ENCODE data around the gene TM7SF2.

Gene TM7SF2

DNA sequence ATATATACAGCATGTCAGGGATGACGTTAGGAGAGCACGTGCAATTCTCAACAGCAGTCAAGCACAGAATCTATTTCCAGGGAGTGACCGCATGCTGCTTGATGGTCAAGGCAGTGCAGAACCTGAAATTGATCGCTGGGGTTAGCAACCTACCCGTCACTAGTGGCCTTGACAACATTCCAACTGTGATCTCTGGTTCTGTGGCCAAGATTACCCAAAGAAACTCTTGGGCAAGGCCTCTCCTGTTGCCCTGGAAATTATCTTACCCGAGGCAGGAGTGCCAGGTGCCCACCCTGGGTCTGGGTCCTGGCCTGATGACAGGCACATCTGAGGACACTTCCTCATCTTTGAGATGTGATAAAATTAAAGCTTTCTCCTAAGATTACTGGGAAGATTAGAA is 2.2 kb downstream of the TM7SF2 start:
- TF ChIP-seq CTCF (conservative IDR thresholded peaks at IDR 0.05; ENCODE audit: low read length) (no peak), EZH2phosphoT487 (IDR thresholded peaks at IDR 0.05; ENCODE audit: borderline replicate concordance) (no peak)

GRCh38 chr11:65114538-65115171 is 3.0 kb downstream of the TM7SF2 start:
- Histone ChIP-seq H3K4me1 (ENCODE audit: insufficient read depth, low read length, poor library complexity, severe bottlenecking) (peaks cover 27% of the 10 kb centered on the region), H3K9ac (ENCODE audit: low read depth, low read length, poor library complexity, severe bottlenecking) (no peak overlapping the region), H3K36me3 (ENCODE audit: insufficient read depth, low read length) (peaks cover 10% of the 10 kb centered on the region; the same call in 1 of the 2 replicates), H3K27me3 (ENCODE audit: insufficient read depth, low read length, poor library complexity, severe bottlenecking) (no peaks in the 10 kb centered on the region), H2AFZ (ENCODE audit: low read length) (no peak overlapping the region), H3K79me2 (ENCODE audit: insufficient read depth, low read length) (peaks cover 24% of the 10 kb centered on the region; the same call in 1 of the 2 replicates), H3F3A (ENCODE audit: low read depth) (peaks cover 9% of the 10 kb centered on the region), H4K20me1 (ENCODE audit: insufficient read depth, low read length, poor library complexity, severe bottlenecking) (peaks cover 9% of the 10 kb centered on the region), H3K4me2 (ENCODE audit: low read depth, low read length, poor library complexity, severe bottlenecking) (no peak overlapping the region), H3K4me3 (ENCODE audit: low read length, poor library complexity, severe bottlenecking) (no peak overlapping the region), H3K9me3 (ENCODE audit: insufficient read depth, low read depth, low read length) (no peaks in the 10 kb centered on the region), H3K9me2 (replicated peaks; ENCODE audit: low read depth, low read length) (no peaks in the 10 kb centered on the region)
- TF ChIP-seq EZH2phosphoT487 (IDR thresholded peaks at IDR 0.05; ENCODE audit: borderline replicate concordance) (no peak), CTCF (conservative IDR thresholded peaks at IDR 0.05; ENCODE audit: low read length) (no peak)

More for the DNA sequence above, 2.2 kb downstream of the TM7SF2 start:
- H2AFZ ChIP-seq (ENCODE audit: low read length) = no peak overlapping the region
- no peak overlapping the region for H3K4me2 ChIP-seq (ENCODE audit: low read depth, low read length, poor library complexity, severe bottlenecking)
- H3K4me1 ChIP-seq (ENCODE audit: insufficient read depth, low read length, poor library complexity, severe bottlenecking) = peaks cover 26% of the 10 kb centered on the region
- H3K9ac ChIP-seq (ENCODE audit: low read depth, low read length, poor library complexity, severe bottlenecking) = peak overlapping the region; percentile 74
- peaks cover 15% of the 10 kb centered on the region; the same call in 1 of the 2 replicates for H3K36me3 ChIP-seq (ENCODE audit: insufficient read depth, low read length)
- H3K27me3 ChIP-seq (ENCODE audit: insufficient read depth, low read length, poor library complexity, severe bottlenecking) = no peaks in the 10 kb centered on the region
- no peak overlapping the region for H3K4me3 ChIP-seq (ENCODE audit: low read length, poor library complexity, severe bottlenecking)
- H4K20me1 ChIP-seq (ENCODE audit: insufficient read depth, low read length, poor library complexity, severe bottlenecking) = peaks cover 6% of the 10 kb centered on the region
- no peaks in the 10 kb centered on the region for H3K9me2 ChIP-seq (replicated peaks; ENCODE audit: low read depth, low read length)
- H3K79me2 ChIP-seq (ENCODE audit: insufficient read depth, low read length) = peaks cover 19% of the 10 kb centered on the region; the same call in 1 of the 2 replicates
- H3K9me3 ChIP-seq (ENCODE audit: insufficient read depth, low read depth, low read length) = no peaks in the 10 kb centered on the region
- H3F3A ChIP-seq (ENCODE audit: low read depth) = peaks cover 9% of the 10 kb centered on the region

DNA sequence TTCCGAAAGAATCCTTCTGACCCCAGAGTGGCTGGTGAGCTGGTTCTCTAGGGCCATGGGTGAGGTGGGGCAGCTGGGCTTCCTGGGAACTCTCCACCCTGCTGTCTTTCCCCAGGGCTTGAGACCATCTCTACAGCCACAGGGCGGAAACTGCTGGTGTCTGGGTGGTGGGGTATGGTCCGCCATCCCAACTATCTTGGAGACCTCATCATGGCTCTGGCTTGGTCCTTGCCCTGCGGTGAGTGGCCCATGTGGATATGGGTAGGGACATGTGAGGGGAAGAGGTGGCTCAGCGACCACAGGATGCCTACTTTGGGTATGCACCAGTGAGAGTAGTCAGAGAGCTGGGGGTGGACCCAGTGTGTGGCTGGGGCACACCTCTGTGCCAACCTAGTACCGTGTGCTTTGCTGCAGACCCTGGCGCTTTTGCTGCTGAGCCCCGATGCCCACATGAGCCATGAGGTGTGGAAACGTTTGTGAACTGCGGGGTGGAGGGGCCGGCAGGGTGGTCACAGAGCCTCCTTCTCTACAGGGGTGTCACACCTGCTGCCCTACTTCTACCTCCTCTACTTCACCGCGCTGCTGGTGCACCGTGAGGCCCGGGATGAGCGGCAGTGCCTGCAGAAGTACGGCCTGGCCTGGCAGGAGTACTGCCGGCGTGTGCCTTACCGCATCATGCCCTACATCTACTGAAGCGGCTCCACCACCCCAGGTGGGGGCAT is 3.9 kb downstream of the TM7SF2 start:
- Histone ChIP-seq H3K27me3 (ENCODE audit: insufficient read depth, low read length, poor library complexity, severe bottlenecking) (no peaks in the 10 kb centered on the region), H3K4me2 (ENCODE audit: low read depth, low read length, poor library complexity, severe bottlenecking) (no peak overlapping the region), H2AFZ (ENCODE audit: low read length) (no peak overlapping the region), H3K9ac (ENCODE audit: low read depth, low read length, poor library complexity, severe bottlenecking) (no peak overlapping the region), H3K4me1 (ENCODE audit: insufficient read depth, low read length, poor library complexity, severe bottlenecking) (peaks cover 36% of the 10 kb centered on the region), H4K20me1 (ENCODE audit: insufficient read depth, low read length, poor library complexity, severe bottlenecking) (peaks cover 17% of the 10 kb centered on the region), H3K9me3 (ENCODE audit: insufficient read depth, low read depth, low read length) (no peaks in the 10 kb centered on the region), H3K36me3 (ENCODE audit: insufficient read depth, low read length) (peaks cover 16% of the 10 kb centered on the region; the same call in 1 of the 2 replicates), H3F3A (ENCODE audit: low read depth) (peaks cover 8% of the 10 kb centered on the region), H3K4me3 (ENCODE audit: low read length, poor library complexity, severe bottlenecking) (no peak overlapping the region), H3K79me2 (ENCODE audit: insufficient read depth, low read length) (peaks cover 32% of the 10 kb centered on the region), H3K9me2 (replicated peaks; ENCODE audit: low read depth, low read length) (no peaks in the 10 kb centered on the region)
- TF ChIP-seq EZH2phosphoT487 (IDR thresholded peaks at IDR 0.05; ENCODE audit: borderline replicate concordance) (no peak), CTCF (conservative IDR thresholded peaks at IDR 0.05; ENCODE audit: low read length) (no peak)
